Astrocyte (in vitro differentiated cells and primary cell): ENCODE data around the gene BCL2A1. TPM values are rescaled to one million over a fixed set of nuclear protein-coding genes. Genes with fewer than 3 reads are reported as not detected.

Experiments
- DNase-seq: peaks from one replicate; pipeline ENCODE4 v3.0.0-alpha.2; 2010; ENCODE audit warnings: low read depth
- FAIRE-seq: peaks from 2 replicates; lab custom pipeline; 2011; peaks lifted over from hg19 to GRCh38; lab: Jason Lieb, UNC
- H2AFZ ChIP-seq: 2 replicates; pipeline ENCODE4 v1.6.0; 2012; ENCODE audit warnings: low read depth, low read length, inconsistent platforms
- H3K27ac ChIP-seq: 2 replicates; pipeline ENCODE4 v1.5.1; 2011; ENCODE audit warnings: low read depth, low read length, inconsistent platforms
- H3K27me3 ChIP-seq: 2 replicates; pipeline ENCODE4 v1.6.0; 2011; ENCODE audit warnings: low read length, inconsistent platforms; ENCODE audit not compliant: insufficient read depth
- H3K36me3 ChIP-seq: 2 replicates; pipeline ENCODE4 v1.5.1; 2011; ENCODE audit warnings: low read length, inconsistent platforms; ENCODE audit not compliant: insufficient read depth
- H3K4me1 ChIP-seq: 2 replicates; pipeline ENCODE4 v1.5.1; 2011; ENCODE audit warnings: low read length, inconsistent platforms; ENCODE audit not compliant: insufficient read depth
- H3K4me2 ChIP-seq: 2 replicates; pipeline ENCODE4 v1.6.0; 2012; ENCODE audit warnings: low read length, inconsistent platforms
- H3K4me3 ChIP-seq: 2 replicates; pipeline ENCODE4 v1.5.1; 2011; ENCODE audit warnings: low read depth, mild to moderate bottlenecking, low read length, inconsistent platforms; ENCODE audit not compliant: insufficient read depth
- H3K79me2 ChIP-seq: 2 replicates; pipeline ENCODE4 v1.6.0; 2012; ENCODE audit warnings: mild to moderate bottlenecking, low read length, inconsistent platforms; ENCODE audit not compliant: insufficient read depth
- H3K9ac ChIP-seq: 2 replicates; pipeline ENCODE4 v1.6.0; 2012; ENCODE audit warnings: mild to moderate bottlenecking, low read length, inconsistent platforms
- H3K9me3 ChIP-seq: 2 replicates; pipeline ENCODE4 v1.5.1; 2012; ENCODE audit warnings: low read depth, mild to moderate bottlenecking, low read length, inconsistent platforms; ENCODE audit not compliant: insufficient read depth
- H4K20me1 ChIP-seq: 2 replicates; pipeline ENCODE4 v1.6.0; 2012; ENCODE audit warnings: low read length, inconsistent platforms; ENCODE audit not compliant: insufficient read depth
- H3K27ac Mint-ChIP-seq: one replicate; pipeline ENCODE4 v1.8.0; 2021; ENCODE audit warnings: mild to moderate bottlenecking, mixed read lengths; ENCODE audit not compliant: unreplicated experiment
- H3K27me3 Mint-ChIP-seq: one replicate; pipeline ENCODE4 v1.8.0; 2021; ENCODE audit warnings: low read depth, mixed read lengths; ENCODE audit not compliant: unreplicated experiment
- H3K36me3 Mint-ChIP-seq: one replicate; pipeline ENCODE4 v1.8.0; 2021; ENCODE audit warnings: low read depth, mixed read lengths; ENCODE audit not compliant: unreplicated experiment
- H3K4me1 Mint-ChIP-seq: one replicate; pipeline ENCODE4 v1.8.0; 2021; ENCODE audit warnings: low read depth, mixed read lengths; ENCODE audit not compliant: unreplicated experiment
- H3K4me3 Mint-ChIP-seq: one replicate; pipeline ENCODE4 v1.8.0; 2021; ENCODE audit warnings: mild to moderate bottlenecking, moderate library complexity, mixed read lengths; ENCODE audit not compliant: unreplicated experiment
- H3K9me3 Mint-ChIP-seq: one replicate; pipeline ENCODE4 v1.8.0; 2021; ENCODE audit warnings: mild to moderate bottlenecking, mixed read lengths; ENCODE audit not compliant: unreplicated experiment
- EZH2 ChIP-seq: IDR thresholded peaks from 2 replicates; pipeline ENCODE4 v1.6.1; 2012; ENCODE audit warnings: mild to moderate bottlenecking, low read length, inconsistent platforms; ENCODE audit not compliant: insufficient read depth
- total RNA-seq: library from RNA; stranded (reverse); gene quantifications from 2 replicates; pipeline ENCODE4 v1.2.1, GENCODE V29; 2021
- TF ChIP-seq, protein P1 (sequence below): IDR thresholded peaks from 2 replicates; pipeline ENCODE4 v1.5.1; 2011; ENCODE audit warnings: low read depth, mild to moderate bottlenecking, inconsistent platforms, low read length, moderate library complexity; ENCODE audit not compliant: insufficient read depth

Gene BCL2A1
- total RNA-seq, 1 donor from 2014 or later = not detected

DNA sequence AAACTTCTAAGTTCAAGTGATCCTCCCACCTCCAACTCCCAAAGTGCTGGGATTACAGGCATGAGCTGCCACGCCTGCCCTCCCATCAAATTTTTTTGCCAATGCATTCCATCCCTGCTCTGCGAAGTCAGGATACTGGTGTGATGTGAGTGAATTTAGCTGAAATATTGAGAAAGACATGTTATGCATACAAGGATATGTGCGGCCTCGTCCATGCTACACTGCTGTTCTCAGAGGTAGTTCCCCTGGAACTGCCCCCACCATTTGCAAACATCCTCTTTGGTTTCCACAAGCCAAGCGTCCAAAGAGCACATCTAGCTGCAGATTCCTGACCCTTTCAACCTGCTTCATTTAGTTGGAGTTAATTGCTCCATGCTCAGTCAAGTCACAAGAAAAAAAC lies 36.5 kb upstream of the BCL2A1 start:
- Histone ChIP-seq H3K36me3 (no peaks in the 10 kb centered on the region), H3K9ac (no peak overlapping the region), H4K20me1 (no peaks in the 10 kb centered on the region), H2AFZ (no peak overlapping the region), H3K4me1 (peaks cover 4% of the 10 kb centered on the region), H3K4me2 (no peak overlapping the region), H3K79me2 (no peaks in the 10 kb centered on the region), H3K27ac (no peak overlapping the region), H3K27me3 (no peaks in the 10 kb centered on the region), H3K4me3 (no peak overlapping the region), H3K9me3 (no peaks in the 10 kb centered on the region)
- no peaks in the 10 kb centered on the region for H3K27me3 Mint-ChIP-seq
- no peak for DNase-seq
- H3K27ac Mint-ChIP-seq = no peak overlapping the region
- no peaks in the 10 kb centered on the region for H3K36me3 Mint-ChIP-seq
- H3K9me3 Mint-ChIP-seq = peaks cover 5% of the 10 kb centered on the region
- TF ChIP-seq EZH2 = no peak
- TF ChIP-seq, protein P1, sequence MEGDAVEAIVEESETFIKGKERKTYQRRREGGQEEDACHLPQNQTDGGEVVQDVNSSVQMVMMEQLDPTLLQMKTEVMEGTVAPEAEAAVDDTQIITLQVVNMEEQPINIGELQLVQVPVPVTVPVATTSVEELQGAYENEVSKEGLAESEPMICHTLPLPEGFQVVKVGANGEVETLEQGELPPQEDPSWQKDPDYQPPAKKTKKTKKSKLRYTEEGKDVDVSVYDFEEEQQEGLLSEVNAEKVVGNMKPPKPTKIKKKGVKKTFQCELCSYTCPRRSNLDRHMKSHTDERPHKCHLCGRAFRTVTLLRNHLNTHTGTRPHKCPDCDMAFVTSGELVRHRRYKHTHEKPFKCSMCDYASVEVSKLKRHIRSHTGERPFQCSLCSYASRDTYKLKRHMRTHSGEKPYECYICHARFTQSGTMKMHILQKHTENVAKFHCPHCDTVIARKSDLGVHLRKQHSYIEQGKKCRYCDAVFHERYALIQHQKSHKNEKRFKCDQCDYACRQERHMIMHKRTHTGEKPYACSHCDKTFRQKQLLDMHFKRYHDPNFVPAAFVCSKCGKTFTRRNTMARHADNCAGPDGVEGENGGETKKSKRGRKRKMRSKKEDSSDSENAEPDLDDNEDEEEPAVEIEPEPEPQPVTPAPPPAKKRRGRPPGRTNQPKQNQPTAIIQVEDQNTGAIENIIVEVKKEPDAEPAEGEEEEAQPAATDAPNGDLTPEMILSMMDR = no peak
- no peak overlapping the region for H3K4me3 Mint-ChIP-seq
- H3K4me1 Mint-ChIP-seq = no peaks in the 10 kb centered on the region
- no peak for FAIRE-seq

DNA sequence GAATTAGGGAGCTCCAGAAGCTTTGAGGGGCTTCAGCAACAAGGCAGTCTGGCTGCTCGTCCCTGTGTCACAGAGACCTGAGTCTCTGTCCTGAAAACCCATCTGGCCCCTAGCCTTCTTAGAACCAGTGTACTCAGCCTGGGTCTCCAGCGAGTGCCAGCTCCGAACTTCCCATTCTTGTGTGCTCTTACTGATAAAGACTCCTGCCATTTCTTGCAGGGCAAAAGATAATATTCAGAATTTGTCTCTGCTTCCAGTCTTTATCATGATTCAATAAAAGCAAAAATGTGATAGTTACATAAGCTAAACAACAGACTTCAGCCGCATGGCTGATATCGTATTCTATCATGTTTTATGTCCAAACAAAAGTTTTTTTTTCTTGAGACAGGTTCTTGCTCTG lies 36.0 kb upstream of the BCL2A1 start:
- TF ChIP-seq, protein P1 = no peak
- Mint-ChIP-seq H3K4me1 (no peaks in the 10 kb centered on the region), H3K27ac (no peak overlapping the region), H3K36me3 (no peaks in the 10 kb centered on the region), H3K4me3 (no peak overlapping the region), H3K9me3 (peaks cover 7% of the 10 kb centered on the region), H3K27me3 (no peaks in the 10 kb centered on the region)
- DNase-seq (no peak), FAIRE-seq (no peak)
- Histone ChIP-seq H3K79me2 (no peaks in the 10 kb centered on the region), H2AFZ (no peak overlapping the region), H3K4me2 (no peak overlapping the region), H3K27ac (no peak overlapping the region), H3K27me3 (no peaks in the 10 kb centered on the region), H3K4me1 (peaks cover 4% of the 10 kb centered on the region), H3K4me3 (no peak overlapping the region), H4K20me1 (no peaks in the 10 kb centered on the region), H3K9me3 (no peaks in the 10 kb centered on the region), H3K36me3 (no peaks in the 10 kb centered on the region), H3K9ac (no peak overlapping the region)

- no peaks in the 10 kb centered on the region for H3K4me1 ChIP-seq
- H3K27ac ChIP-seq = no peak overlapping the region
- H3K4me3 ChIP-seq = no peak overlapping the region
- Mint-ChIP-seq H3K27me3 (no peaks in the 10 kb centered on the region), H3K9me3 (peaks cover 7% of the 10 kb centered on the region), H3K27ac (no peak overlapping the region), H3K4me1 (no peaks in the 10 kb centered on the region), H3K4me3 (no peak overlapping the region), H3K36me3 (no peaks in the 10 kb centered on the region)
- FAIRE-seq = no peak
- no peak overlapping the region for H3K9ac ChIP-seq
- DNase-seq = no peak
- H3K79me2 ChIP-seq = no peaks in the 10 kb centered on the region
- no peaks in the 10 kb centered on the region for H3K36me3 ChIP-seq
- no peak overlapping the region for H2AFZ ChIP-seq
- TF ChIP-seq EZH2 = no peak
- TF ChIP-seq, protein P1 = no peak
- H3K9me3 ChIP-seq = no peaks in the 10 kb centered on the region
- no peaks in the 10 kb centered on the region for H3K27me3 ChIP-seq
- no peak overlapping the region for H3K4me2 ChIP-seq
- H4K20me1 ChIP-seq = no peaks in the 10 kb centered on the region
Measured at GRCh38 chr15:80003934-80004472, 33.0 kb upstream of the BCL2A1 start.
